HPDE6-E6E7 (cell line): ENCODE data around the gene KIR2DL1.
"Not testable (repeated sequence)": the region's sequence is repeated elsewhere in the genome, so short reads cannot be mapped to it uniquely, and the experiment has no call there.

Source experiments
- DNase-seq: peaks from one replicate; pipeline ENCODE4 v3.0.0; 2011; ENCODE audit warnings: missing footprints; ENCODE audit errors: extremely low spot score

KIR2DL1 gene

DNA sequence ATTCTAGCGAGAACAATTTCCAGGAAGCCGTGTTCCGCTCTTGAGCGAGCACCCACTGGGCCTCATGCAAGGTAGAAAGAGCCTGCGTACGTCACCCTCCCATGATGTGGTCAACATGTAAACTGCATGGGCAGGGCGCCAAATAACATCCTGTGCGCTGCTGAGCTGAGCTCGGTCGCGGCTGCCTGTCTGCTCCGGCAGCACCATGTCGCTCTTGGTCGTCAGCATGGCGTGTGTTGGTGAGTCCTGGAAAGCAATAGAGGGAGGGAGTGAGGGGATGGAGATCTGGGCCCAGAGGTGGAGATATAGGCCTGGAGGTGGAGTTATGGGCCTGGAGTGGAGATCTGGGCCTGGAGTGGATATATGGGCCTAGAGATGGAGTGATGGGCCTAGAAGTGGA lies at the start of gene KIR2DL1:
Gene KIR2DL1, plus strand, starts transcription at position 148 of the 400 bp plus-strand sequence. Its CDS starts 58 bp downstream, at position 206.
- not testable (repeated sequence) for DNase-seq

DNA sequence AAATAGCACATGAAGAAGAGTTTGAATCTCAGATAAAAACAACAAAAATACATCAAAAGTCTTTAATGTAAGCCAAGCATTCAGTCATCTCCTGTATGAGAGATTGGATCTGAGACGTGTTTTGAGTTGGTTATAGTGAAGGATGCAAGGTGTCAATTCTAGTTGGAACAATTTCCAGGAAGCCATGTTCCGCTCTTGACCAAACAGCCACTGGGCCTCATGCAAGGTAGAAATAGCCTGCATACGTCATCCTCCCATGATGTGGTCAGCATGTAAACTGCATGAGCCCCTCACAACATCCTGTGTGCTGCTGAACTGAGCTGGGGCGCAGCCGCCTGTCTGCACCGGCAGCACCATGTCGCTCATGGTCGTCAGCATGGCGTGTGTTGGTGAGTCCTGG lies 45.5 kb upstream of the KIR2DL1 start, which contains the start of gene KIR3DL3:
Gene KIR3DL3, plus strand, starts transcription at position 301 of the 400 bp plus-strand sequence. Its CDS starts 55 bp downstream, at position 356.
- DNase-seq = no peak

DNA sequence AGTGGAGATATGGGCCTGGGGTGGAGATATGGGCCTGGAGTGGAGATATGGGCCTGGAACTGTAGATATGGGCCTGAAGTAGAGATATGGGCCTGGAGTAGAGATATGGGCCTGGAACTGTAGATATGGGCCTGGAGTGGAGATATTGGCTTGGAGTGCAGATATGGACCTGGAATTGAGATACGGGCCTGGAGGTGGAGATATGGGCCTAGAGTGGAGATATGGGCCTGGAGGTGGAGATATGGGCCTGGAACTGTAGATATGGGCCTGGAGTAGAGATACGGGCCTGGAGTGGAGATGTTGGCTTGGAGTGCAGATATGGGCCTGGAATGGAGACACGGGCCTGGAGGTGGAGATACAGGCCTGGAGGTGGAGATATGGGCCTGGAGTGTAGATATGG lies 44.9 kb upstream of the KIR2DL1 start:
- DNase-seq = no peak

DNA sequence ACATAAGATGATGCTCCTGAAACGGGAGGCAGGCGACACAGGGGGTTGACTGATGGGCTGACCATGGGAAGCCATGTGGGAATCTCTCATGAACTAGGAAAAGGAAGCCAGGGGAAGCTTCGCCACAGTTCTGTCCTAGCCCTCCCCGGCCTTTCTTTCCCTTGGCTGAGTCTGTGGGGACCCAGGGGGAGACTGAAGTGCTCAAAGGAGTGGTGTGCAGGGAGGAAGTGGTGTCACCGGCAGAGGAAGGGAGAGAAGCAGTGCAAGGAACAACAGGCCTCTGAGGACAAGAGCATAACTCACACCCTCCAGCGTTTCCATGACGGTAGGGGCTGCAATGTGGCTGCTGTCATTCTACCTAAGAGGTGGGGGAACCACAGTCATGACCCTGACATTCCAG lies 44.3 kb upstream of the KIR2DL1 start:
- no peak for DNase-seq

DNA sequence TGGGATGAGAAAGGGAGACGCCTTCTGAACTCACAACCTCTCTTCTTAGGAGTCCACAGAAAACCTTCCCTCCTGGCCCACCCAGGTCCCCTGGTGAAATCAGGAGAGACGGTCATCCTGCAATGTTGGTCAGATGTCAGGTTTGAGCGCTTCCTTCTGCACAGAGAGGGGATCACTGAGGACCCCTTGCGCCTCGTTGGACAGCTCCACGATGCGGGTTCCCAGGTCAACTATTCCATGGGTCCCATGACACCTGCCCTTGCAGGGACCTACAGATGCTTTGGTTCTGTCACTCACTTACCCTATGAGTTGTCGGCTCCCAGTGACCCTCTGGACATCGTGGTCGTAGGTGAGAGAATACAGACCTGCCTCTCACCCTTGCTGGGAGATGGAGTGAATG lies 42.0 kb upstream of the KIR2DL1 start:
- no peak for DNase-seq

DNA sequence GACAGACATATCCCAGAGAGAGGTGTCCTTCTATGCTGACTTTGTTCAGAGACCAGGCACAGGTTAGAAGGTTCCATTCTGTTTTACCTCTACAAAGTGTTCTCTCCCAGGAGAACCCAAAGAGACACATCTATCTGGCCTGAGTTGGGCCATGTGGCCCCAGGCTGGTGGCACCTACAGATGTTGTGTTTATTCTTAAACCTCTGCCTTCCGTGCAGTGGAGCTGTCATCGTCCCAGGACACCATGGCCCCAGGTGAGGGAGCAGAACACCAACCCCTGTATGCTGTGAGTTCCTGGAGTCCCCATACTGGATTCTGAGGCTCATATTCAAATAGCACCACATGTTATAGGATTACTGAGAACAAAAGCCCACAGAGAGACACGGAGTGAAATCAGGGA lies 41.4 kb upstream of the KIR2DL1 start:
- DNase-seq = no peak

DNA sequence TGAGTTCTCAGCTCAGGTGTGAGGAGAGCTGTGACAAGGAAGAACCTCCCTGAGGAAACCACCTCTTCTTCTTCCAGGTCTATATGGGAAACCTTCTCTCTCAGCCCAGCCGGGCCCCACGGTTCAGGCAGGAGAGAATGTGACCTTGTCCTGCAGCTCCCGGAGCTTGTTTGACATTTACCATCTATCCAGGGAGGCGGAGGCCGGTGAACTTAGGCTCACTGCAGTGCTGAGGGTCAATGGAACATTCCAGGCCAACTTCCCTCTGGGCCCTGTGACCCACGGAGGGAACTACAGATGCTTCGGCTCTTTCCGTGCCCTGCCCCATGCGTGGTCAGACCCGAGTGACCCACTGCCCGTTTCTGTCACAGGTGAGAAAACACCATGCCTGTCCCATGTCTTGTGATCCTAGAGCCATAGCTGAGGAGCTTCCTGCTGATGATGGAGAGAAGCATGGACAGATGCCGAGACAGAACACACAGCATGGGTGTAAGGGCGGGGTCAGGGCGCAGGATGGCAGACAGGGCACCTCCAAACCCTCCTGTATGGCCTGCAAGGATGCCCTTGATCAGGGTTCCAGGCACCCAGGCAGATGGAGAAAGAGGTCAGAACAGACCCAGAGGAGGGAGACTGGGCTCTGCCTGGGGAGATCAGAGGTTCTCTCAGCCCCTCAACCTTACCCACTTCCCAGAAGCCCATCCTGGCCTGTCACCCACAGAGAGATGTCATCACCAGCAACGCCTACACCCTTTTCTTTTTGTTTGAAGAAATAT lies 40.0 kb upstream of the KIR2DL1 start:
- DNase-seq = no peak

DNA sequence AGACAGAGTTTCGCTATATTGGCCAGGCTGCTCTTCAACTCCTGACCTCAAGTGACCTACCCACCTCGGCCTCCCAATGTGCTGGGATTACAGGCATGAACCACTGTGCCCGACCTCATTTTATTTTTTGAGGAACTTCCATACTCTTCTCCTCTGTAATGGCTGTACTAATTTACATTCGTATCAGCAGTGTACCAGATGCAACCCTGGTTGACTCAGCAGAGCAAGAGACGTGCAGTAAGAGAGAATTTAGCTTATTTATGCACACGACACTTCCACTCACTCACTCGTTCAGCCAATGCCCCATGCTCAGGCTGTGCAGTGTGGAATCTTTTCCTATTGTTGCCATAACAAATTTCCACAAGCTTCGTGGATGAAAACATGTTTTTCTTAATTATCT lies 38.4 kb upstream of the KIR2DL1 start:
- DNase-seq = no peak

DNA sequence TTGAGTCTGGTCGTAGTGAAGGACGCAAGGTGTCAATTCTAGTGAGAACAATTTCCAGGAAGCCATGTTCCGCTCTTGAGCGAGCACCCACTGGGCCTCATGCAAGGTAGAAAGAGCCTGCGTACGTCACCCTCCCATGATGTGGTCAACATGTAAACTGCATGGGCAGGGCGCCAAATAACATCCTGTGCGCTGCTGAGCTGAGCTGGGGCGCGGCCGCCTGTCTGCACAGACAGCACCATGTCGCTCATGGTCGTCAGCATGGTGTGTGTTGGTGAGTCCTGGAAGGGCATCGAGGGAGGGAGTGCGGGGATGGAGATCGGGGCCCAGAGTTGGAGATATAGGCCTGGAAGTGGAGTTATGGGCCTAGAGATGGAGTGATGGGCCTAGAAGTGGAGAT lies 31.3 kb upstream of the KIR2DL1 start, which contains the start of gene KIR2DL3:
Gene KIR2DL3, plus strand, starts transcription at position 208 of the 400 bp plus-strand sequence. Its CDS starts 33 bp downstream, at position 241.
- DNase-seq = not testable (repeated sequence)

DNA sequence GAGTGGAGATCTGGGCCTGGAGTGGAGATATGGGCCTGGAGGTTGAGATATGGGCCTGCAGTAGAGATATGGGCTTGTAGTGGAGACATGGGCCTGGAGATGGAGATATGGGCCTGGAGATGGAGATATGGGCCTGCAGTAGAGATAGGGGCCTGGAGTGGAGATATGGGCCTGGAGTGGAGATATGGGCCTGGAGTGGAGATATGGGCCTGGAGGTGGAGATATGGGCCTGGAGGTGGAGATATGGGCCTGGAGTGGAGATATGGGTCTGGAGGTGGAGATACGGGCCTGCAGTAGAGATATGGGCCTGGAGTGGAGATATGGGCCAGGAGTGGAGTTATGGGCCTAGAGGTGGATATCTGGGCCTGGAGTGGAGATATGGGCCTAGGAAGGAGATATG lies 30.9 kb upstream of the KIR2DL1 start:
- DNase-seq = no peak

DNA sequence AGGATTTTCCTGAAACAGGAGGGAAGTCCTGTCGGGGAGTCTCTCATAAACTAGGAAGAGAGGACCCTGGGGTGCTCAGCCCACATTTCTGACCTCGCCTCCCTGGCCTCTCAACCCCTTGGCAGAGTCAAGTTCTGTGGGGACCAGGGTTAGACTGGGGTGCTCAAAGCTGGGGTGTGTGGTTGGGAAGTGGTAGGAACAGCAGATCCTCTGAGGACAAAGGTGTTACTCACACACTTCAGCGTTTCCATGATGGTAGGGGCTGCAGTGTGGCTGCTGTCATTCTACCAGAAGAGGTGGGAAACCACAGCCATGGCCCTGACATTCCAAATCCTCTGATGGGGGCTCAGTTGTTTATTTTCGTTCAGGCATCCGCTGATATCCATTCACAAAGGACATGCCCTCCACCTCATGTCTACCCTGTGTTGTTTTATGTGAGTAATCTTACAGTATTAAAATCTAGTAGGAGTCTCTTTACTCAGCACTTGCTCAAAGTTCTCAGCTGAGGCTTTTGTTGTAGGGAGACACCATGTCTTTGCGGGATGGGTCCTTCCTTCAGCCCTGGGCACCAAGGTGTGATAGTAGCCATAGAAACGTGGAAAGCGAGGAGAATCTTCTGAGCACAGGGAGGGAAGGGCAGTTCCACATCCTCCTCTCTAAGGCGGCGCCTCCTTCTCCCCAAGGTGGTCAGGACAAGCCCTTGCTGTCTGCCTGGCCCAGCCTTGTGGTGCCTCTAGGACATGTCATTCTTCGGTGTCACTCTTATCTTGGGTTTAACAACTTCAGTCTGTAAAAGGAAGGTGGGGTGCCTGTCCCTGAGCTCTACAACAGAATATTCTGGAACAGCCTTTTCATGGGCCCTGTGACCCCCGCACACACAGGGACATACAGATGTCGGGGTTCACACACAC lies 29.8 kb upstream of the KIR2DL1 start:
- DNase-seq = no peak

DNA sequence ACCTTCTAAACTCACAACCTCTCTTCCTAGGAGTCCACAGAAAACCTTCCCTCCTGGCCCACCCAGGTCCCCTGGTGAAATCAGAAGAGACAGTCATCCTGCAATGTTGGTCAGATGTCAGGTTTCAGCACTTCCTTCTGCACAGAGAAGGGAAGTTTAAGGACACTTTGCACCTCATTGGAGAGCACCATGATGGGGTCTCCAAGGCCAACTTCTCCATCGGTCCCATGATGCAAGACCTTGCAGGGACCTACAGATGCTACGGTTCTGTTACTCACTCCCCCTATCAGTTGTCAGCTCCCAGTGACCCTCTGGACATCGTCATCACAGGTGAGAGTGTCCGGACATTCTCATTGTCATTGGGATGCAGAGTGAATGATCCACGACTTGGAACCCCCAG lies 27.6 kb upstream of the KIR2DL1 start:
- not testable (repeated sequence) for DNase-seq

DNA sequence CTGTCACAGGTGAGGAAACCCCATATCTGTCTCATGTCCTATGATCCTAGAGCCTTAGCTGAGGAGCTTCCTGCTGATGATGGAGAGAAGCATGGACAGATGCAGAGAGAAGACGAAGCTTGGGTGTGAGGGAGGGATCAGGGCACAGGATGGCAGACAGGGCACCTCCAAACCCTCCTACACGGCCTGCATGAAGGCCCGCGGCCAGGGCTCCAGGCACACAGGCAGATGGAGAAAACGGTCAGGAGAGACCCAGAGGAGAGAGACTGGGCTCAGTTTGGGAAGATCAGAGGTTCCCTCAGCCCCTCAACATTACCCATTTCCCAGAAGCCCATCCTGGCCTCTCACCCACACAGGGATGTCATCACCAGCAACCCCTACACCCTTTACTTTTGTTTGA lies 25.5 kb upstream of the KIR2DL1 start:
- DNase-seq = not testable (repeated sequence)

DNA sequence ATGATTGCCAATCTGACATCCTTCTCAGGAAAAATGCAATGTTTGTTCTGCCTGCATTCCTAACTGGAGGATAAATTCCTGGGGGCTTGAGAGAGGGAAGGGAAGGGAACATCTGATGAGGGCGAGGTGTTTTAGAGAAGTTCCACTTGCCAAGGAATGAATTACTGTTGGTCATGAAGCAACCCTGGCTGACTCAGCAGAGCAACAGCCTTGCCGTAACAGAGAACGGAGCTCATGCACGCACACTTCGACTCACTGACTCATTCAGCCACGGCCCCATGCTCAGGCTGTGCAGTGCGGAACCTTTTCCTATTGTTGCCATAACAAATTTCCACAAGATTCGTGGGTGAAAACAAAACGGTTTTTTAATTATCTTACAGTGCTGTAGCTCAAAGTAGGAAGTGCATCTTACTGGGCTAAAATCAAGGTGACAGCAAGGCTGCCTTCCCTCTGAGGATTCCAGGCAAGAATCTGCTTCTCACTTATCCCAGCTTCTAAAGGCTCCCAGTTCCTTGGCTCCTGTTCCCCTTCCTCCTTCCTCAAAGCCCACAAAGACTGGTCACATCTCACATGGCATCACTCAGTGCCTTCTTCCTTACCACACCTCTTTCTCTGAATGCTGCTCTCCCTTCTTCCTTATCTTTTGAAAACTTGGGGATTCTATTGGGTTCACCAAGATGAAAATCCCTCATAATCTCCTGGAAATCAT lies 21.8 kb upstream of the KIR2DL1 start:
- DNase-seq = not testable (repeated sequence)

DNA sequence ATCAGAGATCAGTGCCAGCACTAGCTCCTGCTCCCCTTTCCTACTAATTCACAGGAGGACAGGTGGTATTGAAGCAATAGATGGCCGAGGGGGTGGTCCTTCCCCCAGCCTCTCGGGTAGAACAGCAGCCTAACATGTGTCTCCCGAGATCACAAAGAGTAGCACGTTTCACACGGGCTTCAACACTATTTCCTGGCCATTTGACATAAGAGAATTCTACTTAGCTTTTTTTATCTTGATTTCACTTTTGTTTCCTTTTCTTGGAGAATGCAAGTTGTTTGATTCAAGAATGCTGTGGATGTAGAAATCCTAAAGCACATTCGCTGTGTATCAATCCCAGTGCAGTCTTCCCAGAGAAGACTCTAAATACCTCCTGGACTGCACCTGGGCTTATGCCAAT lies 19.3 kb upstream of the KIR2DL1 start:
- DNase-seq = not testable (repeated sequence)

DNA sequence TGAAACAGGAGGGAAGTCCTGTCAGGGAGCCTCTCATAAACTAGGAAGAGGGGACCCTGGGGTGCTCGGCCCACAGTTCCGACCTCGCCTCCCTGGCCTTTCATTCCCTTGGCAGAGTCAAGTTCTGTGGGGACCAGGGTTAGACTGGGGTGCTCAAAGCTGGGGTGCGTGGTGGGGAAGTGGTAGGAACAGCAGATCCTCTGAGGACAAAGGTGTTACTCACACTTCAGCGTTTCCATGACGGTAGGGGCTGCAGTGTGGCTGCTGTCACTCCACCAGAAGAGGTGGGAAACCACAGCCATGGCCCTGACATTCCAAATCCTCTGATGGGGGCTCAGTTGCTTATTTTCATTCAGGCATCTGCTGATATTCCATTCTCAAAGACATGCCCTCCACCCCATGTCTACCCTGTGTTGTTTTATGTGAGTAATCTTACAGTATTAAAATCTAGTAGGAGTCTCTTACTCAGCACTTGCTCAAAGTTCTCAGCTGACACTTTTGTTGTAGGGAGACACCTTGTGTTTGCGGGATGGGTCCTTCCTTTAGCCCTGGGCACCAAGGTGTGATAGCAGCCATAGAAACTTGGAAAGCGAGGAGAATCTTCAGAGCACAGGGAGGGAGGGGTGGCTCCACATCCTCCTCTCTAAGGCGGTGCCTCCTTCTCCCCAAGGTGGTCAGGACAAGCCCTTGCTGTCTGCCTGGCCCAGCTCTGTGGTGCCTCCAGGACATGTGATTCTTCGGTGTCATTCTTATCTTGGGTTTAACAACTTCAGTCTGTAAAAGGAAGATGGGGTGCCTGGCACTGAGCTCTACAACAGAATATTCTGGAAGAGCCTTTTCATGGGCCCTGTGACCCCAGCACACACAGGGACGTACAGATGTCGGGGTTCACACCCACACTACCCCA lies 13.1 kb upstream of the KIR2DL1 start:
- DNase-seq = not testable (repeated sequence)

DNA sequence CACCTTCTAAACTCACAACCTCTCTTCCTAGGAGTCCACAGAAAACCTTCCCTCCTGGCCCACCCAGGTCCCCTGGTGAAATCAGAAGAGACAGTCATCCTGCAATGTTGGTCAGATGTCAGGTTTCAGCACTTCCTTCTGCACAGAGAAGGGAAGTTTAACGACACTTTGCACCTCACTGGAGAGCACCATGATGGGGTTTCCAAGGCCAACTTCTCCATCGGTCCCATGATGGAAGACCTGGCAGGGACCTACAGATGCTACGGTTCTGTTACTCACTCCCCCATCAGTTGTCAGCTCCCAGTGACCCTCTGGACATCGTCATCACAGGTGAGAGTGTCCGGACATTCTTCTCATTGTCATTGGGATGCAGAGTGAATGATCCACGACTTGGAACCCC lies 11.0 kb upstream of the KIR2DL1 start:
- not testable (repeated sequence) for DNase-seq

DNA sequence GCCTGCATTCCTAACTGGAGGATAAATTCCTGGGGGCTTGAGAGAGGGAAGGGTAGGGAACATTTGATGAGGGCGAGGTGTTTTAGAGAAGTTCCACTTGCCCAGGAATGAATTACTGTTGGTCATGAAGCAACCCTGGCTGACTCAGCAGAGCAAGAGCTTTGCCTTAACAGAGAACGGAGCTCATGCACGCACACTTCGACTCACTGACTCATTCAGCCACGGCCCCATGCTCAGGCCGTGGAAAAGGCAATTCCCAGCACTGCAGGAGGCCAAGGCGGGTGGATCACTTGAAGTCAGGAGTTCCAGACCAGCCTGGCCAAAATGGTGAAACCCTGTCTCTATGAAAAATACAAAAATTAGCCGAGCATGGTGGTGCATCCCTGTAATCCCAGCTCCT lies 5.4 kb upstream of the KIR2DL1 start:
- DNase-seq = not testable (repeated sequence)

DNA sequence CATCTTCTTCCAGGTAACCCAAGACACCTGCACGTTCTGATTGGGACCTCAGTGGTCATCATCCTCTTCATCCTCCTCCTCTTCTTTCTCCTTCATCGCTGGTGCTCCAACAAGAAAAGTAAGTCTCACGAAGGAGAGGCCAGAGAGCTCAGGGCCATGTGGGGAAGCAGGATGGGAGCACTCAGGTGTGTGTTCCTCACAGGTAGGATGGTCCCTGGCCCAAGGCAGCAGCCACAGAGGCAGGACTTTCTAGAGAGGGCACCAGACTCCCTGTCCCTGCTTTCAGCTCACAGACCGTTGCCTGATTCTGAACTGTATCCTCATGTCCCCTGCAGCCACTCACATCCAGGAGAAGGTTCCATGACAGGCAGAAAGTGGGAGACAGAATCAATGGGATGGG lies 3.1 kb upstream of the KIR2DL1 start:
- not testable (repeated sequence) for DNase-seq

DNA sequence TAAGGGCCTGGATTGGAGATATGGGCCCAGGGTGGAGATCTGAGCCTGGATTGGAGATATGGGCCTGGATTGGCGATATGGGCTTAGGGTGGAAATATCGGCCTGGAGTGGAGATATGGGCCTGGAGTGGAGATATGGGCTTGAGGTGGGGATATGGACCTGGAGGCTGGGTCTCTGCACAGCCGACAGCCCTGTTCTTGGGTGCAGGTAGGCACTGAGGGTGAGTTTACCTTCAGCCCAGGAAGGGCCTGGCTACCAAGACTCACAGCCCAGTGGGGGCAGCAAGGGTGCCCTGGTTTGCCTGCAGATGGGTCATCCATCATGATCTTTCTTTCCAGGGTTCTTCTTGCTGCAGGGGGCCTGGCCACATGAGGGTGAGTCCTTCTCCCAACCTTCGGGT lies 918 bp downstream of the KIR2DL1 start:
- DNase-seq = not testable (repeated sequence)
